ENCODE data around the gene ZHX3. TPM values are rescaled to one million over a fixed set of nuclear protein-coding genes. Genes with fewer than 3 reads are reported as not detected.

Gene ZHX3
- total and polyA plus RNA-seq, 9 of the 15 experiments (the other 6 are each of a cell fraction or from before 2014, with no cell fraction given): 0.80 to 14.6 (median 4.9) TPM

- TF ChIP-seq, protein P1, sequence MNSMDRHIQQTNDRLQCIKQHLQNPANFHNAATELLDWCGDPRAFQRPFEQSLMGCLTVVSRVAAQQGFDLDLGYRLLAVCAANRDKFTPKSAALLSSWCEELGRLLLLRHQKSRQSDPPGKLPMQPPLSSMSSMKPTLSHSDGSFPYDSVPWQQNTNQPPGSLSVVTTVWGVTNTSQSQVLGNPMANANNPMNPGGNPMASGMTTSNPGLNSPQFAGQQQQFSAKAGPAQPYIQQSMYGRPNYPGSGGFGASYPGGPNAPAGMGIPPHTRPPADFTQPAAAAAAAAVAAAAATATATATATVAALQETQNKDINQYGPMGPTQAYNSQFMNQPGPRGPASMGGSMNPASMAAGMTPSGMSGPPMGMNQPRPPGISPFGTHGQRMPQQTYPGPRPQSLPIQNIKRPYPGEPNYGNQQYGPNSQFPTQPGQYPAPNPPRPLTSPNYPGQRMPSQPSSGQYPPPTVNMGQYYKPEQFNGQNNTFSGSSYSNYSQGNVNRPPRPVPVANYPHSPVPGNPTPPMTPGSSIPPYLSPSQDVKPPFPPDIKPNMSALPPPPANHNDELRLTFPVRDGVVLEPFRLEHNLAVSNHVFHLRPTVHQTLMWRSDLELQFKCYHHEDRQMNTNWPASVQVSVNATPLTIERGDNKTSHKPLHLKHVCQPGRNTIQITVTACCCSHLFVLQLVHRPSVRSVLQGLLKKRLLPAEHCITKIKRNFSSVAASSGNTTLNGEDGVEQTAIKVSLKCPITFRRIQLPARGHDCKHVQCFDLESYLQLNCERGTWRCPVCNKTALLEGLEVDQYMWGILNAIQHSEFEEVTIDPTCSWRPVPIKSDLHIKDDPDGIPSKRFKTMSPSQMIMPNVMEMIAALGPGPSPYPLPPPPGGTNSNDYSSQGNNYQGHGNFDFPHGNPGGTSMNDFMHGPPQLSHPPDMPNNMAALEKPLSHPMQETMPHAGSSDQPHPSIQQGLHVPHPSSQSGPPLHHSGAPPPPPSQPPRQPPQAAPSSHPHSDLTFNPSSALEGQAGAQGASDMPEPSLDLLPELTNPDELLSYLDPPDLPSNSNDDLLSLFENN (IDR thresholded peaks at IDR 0.05; ENCODE audit: low read depth in 2 of 2, low read length in 2 of 2): 0 out of 4 replicates have a peak, but pooled peaks of 1 of the 2 experiments have one; percentile 63
- TF ChIP-seq RHOXF2B (CRISPR knock-in tag; conservative IDR thresholded peaks at IDR 0.05) (no peak), CREB5 (CRISPR knock-in tag; IDR thresholded peaks at IDR 0.05) (no peak), CREB1 (IDR thresholded peaks at IDR 0.05) (no peak; the same call in 1 of the 2 replicates), CREB1 (CRISPR knock-in tag; IDR thresholded peaks at IDR 0.05) (no peak), E2F6 (IDR thresholded peaks at IDR 0.05; ENCODE audit: borderline replicate concordance in 1 of 2, extremely low read depth in 1 of 2, insufficient read depth in 1 of 2, insufficient read length in 1 of 2, low read depth in 1 of 2, low read length in 1 of 2, poor library complexity in 1 of 2, severe bottlenecking in 1 of 2) (no peak), ZNF444 (CRISPR knock-in tag; IDR thresholded peaks at IDR 0.05) (no peak), ZNF282 (CRISPR knock-in tag; IDR thresholded peaks at IDR 0.05) (no peak), ZC3H4 (CRISPR knock-in tag; IDR thresholded peaks at IDR 0.05; ENCODE audit: borderline replicate concordance) (no peak), MAFK (IDR thresholded peaks at IDR 0.05; ENCODE audit: low read length) (no peak), SPI1 (IDR thresholded peaks at IDR 0.05; ENCODE audit: borderline replicate concordance, low read depth, low read length) (no peak), TBL1XR1 (IDR thresholded peaks at IDR 0.05; ENCODE audit: low read length in 2 of 2) (peak in 1 of 2 experiments; percentile 21; a peak in 1 of 4 replicates), ARID1B (IDR thresholded peaks at IDR 0.05) (peak; percentile 96), RAD21 (CRISPR knock-in tag; conservative IDR thresholded peaks at IDR 0.05 in 1 of 2, IDR thresholded peaks at IDR 0.05 in 1 of 2) (no peak)
- TF ChIP-seq, protein P2, sequence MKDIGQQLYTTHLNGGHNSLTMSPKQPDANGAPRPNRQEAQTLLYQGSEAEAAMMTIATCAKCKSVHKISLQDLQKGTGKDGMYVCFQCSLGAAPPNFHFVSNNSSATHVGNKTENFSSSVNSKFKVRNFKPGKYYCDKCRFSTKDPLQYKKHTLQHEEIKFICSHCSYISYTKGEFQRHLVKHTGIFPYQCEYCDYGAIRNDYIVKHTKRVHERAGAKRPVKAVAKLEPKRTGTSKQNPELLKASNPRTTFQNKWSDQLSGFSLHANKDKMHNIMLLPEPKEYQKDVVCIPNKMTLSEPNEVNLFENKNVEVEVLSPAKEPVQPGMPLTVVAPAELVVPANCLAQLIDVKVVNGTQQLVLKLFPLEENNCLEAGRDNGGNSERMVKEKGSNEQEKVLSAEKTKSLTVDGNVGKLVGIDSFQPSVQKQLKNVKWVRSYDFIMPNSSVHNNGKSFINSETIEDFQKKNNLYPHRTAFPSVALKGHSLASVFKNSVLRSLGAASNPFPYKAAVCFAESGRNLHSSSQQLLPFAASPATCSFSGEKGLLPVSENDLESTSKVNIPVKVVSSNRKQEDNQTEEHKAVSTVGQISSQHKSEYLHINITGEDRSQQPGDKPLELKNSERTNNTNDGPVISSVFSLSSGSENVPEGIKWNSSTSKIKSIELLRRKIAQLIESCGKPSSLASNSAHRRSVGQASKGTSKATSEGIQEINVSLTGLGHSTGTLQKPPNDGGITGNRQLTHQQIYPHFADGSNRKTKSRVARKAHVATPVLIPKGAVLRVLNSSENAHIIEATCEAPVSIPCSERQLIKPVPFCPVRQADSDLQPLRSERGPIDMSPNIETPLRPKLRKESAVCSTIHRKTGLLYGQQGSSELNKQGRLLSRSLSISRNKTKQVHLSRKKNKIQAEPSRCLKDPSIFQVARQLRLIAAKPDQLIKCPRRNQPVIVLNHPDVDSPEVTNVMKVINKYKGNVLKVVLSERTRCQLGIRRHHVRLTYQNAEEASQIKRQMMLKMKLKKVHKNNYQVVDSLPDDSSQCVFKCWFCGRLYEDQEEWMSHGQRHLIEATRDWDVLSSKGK (CRISPR knock-in tag; IDR thresholded peaks at IDR 0.05): no peak
Observed at GRCh38 chr20:41261790-41262717, 55.5 kb downstream of the ZHX3 start (continued).
